HepG2 (cell line): Measurements from ENCODE around the gene NAA38. TPM values are rescaled to one million over a fixed set of nuclear protein-coding genes. Genes with fewer than 3 reads are reported as not detected.

Source experiments
- CEBPB ChIP-seq: IDR thresholded peaks from 2 replicates; pipeline ENCODE4 v1.6.1; 2011; ENCODE audit warnings: low read depth, low read length, improper control_type of control experiment, borderline replicate concordance
- HMG20A ChIP-seq: IDR thresholded peaks from 2 replicates; pipeline ENCODE4 v1.6.1; 2016; ENCODE audit warnings: borderline replicate concordance
- KLF15 ChIP-seq: sonication (generic); formaldehyde crosslinking; IDR thresholded peaks from 2 replicates; pipeline ENCODE4 v1.8.1; 2023; ENCODE audit warnings: borderline replicate concordance, mild to moderate bottlenecking, inconsistent platforms, missing genetic modification reagents, mixed read lengths
- MBNL3 ChIP-seq: fragments of 250-450 bp; sonication (Bioruptor Pico); conservative IDR thresholded peaks from 2 replicates; pipeline ENCODE4 v1.8.0; 2022; ENCODE audit warnings: mild to moderate bottlenecking, inconsistent platforms
- NFKB2 ChIP-seq: sonication (generic); formaldehyde crosslinking; IDR thresholded peaks from 2 replicates; pipeline ENCODE4 v1.4.0; 2020; ENCODE audit warnings: missing genetic modification reagents, borderline replicate concordance
- POGK ChIP-seq: sonication (generic); formaldehyde crosslinking; conservative IDR thresholded peaks from 2 replicates; pipeline ENCODE4 v1.8.0; 2022; ENCODE audit warnings: mild to moderate bottlenecking, moderate library complexity, missing genetic modification reagents
- PRDM10 ChIP-seq: sonication (generic); formaldehyde crosslinking; IDR thresholded peaks from 2 replicates; pipeline ENCODE4 v1.4.0; 2020; ENCODE audit warnings: low read depth, missing genetic modification reagents
- SIN3A ChIP-seq: IDR thresholded peaks from 2 replicates; pipeline ENCODE4 v1.6.1; 2011; ENCODE audit warnings: low read depth, mild to moderate bottlenecking, control low read depth, low read length, borderline replicate concordance
- SIX4 ChIP-seq: sonication (generic); formaldehyde crosslinking; IDR thresholded peaks from 2 replicates; pipeline ENCODE4 v1.4.0; 2020; ENCODE audit warnings: missing genetic modification reagents
- STAG1 ChIP-seq: sonication (generic); formaldehyde crosslinking; IDR thresholded peaks from 2 replicates; pipeline ENCODE4 v1.4.0; 2020; ENCODE audit warnings: missing genetic modification reagents
- ZNF136 ChIP-seq: sonication (generic); formaldehyde crosslinking; IDR thresholded peaks from 2 replicates; pipeline ENCODE4 v1.8.1; 2022; ENCODE audit warnings: low read depth, mild to moderate bottlenecking, moderate library complexity, missing genetic modification reagents
- ZNF18 ChIP-seq: sonication (generic); formaldehyde crosslinking; IDR thresholded peaks from 2 replicates; pipeline ENCODE4 v1.8.0; 2022; ENCODE audit warnings: mild to moderate bottlenecking, missing genetic modification reagents; ENCODE audit not compliant: insufficient replicate concordance
- ZNF20 ChIP-seq: sonication (generic); formaldehyde crosslinking; IDR thresholded peaks from 2 replicates; pipeline ENCODE4 v1.4.0; 2020; ENCODE audit warnings: mild to moderate bottlenecking, moderate library complexity, missing genetic modification reagents
- ZNF451 ChIP-seq: sonication (generic); formaldehyde crosslinking; IDR thresholded peaks from 2 replicates; pipeline ENCODE4 v1.5.0; 2020; ENCODE audit warnings: mild to moderate bottlenecking, missing genetic modification reagents
- polyA plus RNA-seq, 8 experiments: library from polyadenylated mRNA; depleted of rRNA in 3 of 8; stranded (reverse) in 7 of 8; unstranded in 1 of 8; fragments of >200 nt; fragmentation: Illumina TruSeq in 4 of 8; extraction: Trizol in 4 of 8; gene quantifications; 2 replicates each; pipeline versions ENCODE4 v1.2.1 to v1.2.3, GENCODE V29; 2011 to 2016; ENCODE audit warnings: low read depth in 4 of 8, missing spikeins in 1 of 8, mixed read lengths in 1 of 8; ENCODE audit not compliant: insufficient read depth in 1 of 8
- total RNA-seq, 5 experiments: library from RNA; depleted of rRNA; stranded (reverse); fragments of >200 nt; fragmentation: Illumina TruSeq; extraction: Trizol; gene quantifications; 2 replicates each; pipeline ENCODE4 v1.2.3, GENCODE V29; 2016; ENCODE audit warnings: low read depth in 1 of 5
- TF ChIP-seq, protein P1 (sequence below): sonication (generic); formaldehyde crosslinking; IDR thresholded peaks from 2 replicates; pipeline ENCODE4 v1.8.0; 2022; ENCODE audit warnings: missing genetic modification reagents, mild to moderate bottlenecking, borderline replicate concordance
- TF ChIP-seq, protein P2 (sequence below): sonication (generic); formaldehyde crosslinking; IDR thresholded peaks from 2 replicates; pipeline ENCODE4 v1.5.1; 2020; ENCODE audit warnings: missing genetic modification reagents, mild to moderate bottlenecking, borderline replicate concordance

Gene NAA38
- total and polyA plus RNA-seq, 2 of the 13 experiments (the other 11 are each of a cell fraction or from before 2014, with no cell fraction given) = 46.9 to 91.6 TPM

- no peak for TF ChIP-seq PRDM10 (CRISPR knock-in tag)
- TF ChIP-seq CEBPB = no peak
- no peak for TF ChIP-seq STAG1 (CRISPR knock-in tag)
- TF ChIP-seq ZNF18 (CRISPR knock-in tag) = peak; percentile 85
- peak; percentile 47; the same call in 1 of the 2 replicates for TF ChIP-seq POGK (CRISPR knock-in tag)
- no peak for TF ChIP-seq SIX4 (CRISPR knock-in tag)
- 0 out of 2 replicates have a peak, but pooled peaks have one; percentile 5 for TF ChIP-seq ZNF451 (CRISPR knock-in tag)
- peak; percentile 77; the same call in 1 of the 2 replicates for TF ChIP-seq SIN3A
- TF ChIP-seq, protein P1, sequence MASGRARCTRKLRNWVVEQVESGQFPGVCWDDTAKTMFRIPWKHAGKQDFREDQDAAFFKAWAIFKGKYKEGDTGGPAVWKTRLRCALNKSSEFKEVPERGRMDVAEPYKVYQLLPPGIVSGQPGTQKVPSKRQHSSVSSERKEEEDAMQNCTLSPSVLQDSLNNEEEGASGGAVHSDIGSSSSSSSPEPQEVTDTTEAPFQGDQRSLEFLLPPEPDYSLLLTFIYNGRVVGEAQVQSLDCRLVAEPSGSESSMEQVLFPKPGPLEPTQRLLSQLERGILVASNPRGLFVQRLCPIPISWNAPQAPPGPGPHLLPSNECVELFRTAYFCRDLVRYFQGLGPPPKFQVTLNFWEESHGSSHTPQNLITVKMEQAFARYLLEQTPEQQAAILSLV (CRISPR knock-in tag) = no peak
- TF ChIP-seq KLF15 = no peak
- TF ChIP-seq ZNF20 (CRISPR knock-in tag) = no peak
- TF ChIP-seq MBNL3 = no peak
- TF ChIP-seq NFKB2 (CRISPR knock-in tag) = 0 out of 2 replicates have a peak, but pooled peaks have one; percentile 10
- no peak for TF ChIP-seq ZNF136 (CRISPR knock-in tag)
- TF ChIP-seq, protein P2, sequence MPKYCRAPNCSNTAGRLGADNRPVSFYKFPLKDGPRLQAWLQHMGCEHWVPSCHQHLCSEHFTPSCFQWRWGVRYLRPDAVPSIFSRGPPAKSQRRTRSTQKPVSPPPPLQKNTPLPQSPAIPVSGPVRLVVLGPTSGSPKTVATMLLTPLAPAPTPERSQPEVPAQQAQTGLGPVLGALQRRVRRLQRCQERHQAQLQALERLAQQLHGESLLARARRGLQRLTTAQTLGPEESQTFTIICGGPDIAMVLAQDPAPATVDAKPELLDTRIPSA (CRISPR knock-in tag) = no peak
- TF ChIP-seq HMG20A = no peak
Observed at GRCh38 chr17:7841915-7842379, 15.4 kb downstream of the NAA38 start (continued).
